ENCODE measurements around the gene SHISAL1.

Gene SHISAL1

GRCh38 chr22:44312766-44313165, at the start of gene SHISAL1:
Gene SHISAL1 (minus strand): TSS chr22:44312951. CDS start chr22:44300945, 12,006 bp downstream.
- DNase-seq, result no peak

- DNase-seq, result no peak
Observed at GRCh38 chr22:44361391-44362126, 48.8 kb upstream of the SHISAL1 start.

GRCh38 chr22:44360668-44361381, 48.1 kb upstream of the SHISAL1 start:
- no peak for DNase-seq

GRCh38 chr22:44360306-44360667, 47.5 kb upstream of the SHISAL1 start:
- DNase-seq, result no peak

GRCh38 chr22:44359496-44360110, 46.9 kb upstream of the SHISAL1 start:
- no peak for DNase-seq

- DNase-seq, result no peak
Observed at GRCh38 chr22:44358709-44359440, 46.1 kb upstream of the SHISAL1 start.

DNA sequence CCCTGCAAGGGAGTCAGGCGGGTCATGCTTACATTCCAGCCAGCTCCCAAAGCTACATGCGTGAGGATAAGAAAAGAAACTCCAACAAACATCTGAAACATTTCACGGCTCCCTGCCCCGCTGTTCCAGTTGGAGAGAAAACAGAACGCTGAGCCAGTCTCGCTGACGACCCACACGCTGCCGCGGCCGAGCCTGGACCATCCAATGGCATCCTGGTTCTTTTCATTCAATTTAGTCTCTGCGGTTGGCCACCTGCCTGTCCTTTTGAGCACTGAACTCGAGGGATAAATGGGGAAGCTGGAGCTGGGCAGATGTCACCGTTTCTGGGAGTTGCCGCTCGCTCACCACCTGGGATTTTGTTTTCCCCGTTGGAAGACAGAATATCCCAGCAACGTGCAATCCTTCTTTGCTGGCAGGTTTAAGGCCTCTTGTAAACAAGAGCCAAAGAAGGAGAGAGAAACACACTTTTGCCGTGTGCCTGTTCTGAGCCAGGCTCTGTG, 45.3 kb upstream of the SHISAL1 start:
- no peak for DNase-seq

- no peak for DNase-seq
Observed at GRCh38 chr22:44357296-44357965, 44.7 kb upstream of the SHISAL1 start.

DNA sequence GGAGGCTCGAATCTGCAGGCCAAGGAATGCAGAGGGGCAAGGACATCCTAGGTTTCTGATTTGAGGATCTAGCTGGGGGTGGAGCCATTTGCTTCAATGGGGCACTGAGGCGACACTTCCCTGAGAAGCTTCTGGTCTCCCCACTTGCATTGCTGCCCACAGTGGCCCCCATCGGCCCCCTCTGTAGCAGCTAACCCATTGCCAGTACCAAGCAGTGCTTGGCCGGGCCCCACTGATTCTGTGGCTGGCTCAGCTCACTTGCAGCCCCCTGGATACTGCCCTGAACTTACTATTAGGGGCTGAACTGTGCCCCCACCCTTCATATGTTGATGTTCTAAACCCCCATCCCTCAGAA, 42.9 kb upstream of the SHISAL1 start:
- DNase-seq, result no peak

GRCh38 chr22:44354288-44354687, 41.5 kb upstream of the SHISAL1 start:
- DNase-seq, result no peak

DNA sequence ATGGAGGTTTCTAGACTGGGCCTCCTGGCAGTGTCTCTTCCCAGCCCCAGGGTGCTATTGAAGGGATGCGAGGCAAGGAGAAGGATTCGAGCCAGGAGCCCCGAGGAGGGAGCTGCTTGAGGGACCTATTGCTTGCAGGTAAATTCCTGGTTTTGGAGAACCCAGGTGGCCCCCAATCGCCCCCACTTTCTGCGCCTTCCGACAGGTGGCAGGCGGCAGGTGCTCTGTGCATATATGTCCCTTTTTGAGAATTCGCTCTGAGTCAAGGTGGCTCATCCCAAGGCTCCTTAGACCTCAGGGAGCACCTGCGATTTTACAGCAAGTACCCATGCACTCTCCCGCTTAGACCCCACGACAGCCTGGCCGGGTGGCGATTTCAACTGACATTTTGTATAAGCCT, 40.3 kb upstream of the SHISAL1 start:
- DNase-seq, result no peak

GRCh38 chr22:44352378-44353035, 39.8 kb upstream of the SHISAL1 start:
- DNase-seq, result no peak

GRCh38 chr22:44351685-44352377, 39.1 kb upstream of the SHISAL1 start:
- no peak for DNase-seq

GRCh38 chr22:44351037-44351436, 38.3 kb upstream of the SHISAL1 start:
- DNase-seq, result no peak

DNA sequence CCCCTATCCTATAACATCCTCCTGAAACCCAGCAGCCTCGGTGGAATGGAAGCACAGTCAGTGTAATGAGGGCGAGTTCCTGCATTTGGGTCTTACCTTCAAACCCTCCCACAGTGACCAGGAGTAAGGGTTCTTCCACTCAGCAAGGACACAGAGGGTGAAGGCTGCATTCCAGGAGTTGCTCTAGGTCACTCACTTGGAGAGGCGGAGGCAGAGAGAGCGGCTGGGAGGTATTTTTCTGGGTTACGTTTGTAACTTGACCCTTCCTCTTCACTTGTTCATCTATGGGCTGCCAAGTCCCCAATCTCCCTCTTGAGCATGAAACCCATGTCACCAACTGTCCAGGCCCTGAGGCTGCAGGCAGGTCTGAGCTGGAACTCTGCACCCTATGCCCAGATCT, 36.8 kb upstream of the SHISAL1 start:
- no peak for DNase-seq

GRCh38 chr22:44348971-44349560, 36.3 kb upstream of the SHISAL1 start:
- no peak for DNase-seq

DNA sequence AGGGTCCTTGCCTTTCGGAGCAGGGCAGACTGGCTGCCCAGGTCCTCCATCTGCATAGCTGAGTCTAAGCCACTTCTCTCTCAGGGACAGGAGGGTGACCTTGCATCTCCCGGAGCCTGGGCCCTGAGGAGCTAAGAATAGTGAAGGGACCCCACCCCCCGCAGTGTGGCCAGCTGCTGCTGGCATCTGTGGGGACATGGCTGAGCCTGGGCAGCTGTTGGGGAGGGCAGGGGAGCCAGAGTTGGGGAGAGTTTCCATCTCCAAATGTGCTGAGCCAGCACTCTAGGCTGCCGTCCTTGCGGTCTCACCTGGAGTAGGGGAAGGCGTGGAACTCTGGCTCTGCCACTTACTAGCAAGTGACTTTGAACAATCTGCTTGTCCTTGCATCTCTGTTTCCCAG, 34.8 kb upstream of the SHISAL1 start:
- no peak for DNase-seq

- no peak for DNase-seq
Observed at GRCh38 chr22:44347080-44347479, 34.3 kb upstream of the SHISAL1 start.

DNA sequence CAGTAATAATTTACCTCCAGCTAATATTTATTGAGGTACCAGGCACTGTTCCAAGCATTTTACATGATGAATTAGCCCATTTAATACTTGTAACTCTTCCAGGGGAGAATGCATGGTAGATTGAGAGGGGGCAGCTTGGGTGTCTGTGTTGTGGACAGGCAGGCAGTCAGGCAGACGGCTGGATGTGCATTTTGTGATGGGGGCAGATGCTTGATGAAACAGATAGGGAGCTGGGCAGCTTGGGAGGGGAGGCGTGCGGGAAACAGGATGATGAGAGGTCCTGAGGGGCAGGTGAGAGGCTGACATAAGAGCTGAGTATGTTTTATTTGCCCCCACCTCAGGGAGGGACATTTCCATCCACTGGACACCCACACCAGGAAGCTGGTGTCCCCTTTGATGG, 33.1 kb upstream of the SHISAL1 start:
- no peak for DNase-seq

GRCh38 chr22:44344407-44344806, 31.7 kb upstream of the SHISAL1 start:
- DNase-seq, result no peak

DNA sequence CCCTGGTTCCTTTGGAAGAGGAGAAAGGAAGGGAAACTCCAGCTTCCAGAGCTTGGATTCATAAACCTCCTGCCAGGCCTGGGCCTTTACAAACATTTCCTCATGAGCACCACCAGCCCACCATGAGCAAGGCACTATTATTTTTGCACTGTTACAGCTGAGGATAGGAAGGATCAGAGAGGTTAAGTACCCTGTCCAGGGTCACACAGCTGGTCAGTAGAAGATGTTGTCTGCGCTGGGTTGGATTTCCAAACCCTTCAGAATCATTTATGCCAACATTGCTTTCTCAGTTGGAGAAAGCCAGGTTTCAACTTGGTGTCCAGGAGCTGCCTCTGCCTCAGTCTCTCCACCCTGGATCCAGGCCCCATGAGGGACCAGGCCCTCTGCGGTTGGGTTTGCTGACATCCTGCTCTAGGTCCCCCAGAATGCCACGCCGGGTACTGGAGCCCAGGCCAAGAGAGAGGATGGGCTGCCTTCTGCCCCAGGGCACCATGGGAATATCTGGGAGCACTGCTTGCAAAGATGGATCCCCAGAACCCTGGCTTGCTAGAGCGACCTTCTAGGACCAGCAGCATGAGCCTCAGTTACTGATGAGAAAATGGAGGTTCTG, 29.7 kb upstream of the SHISAL1 start:
- no peak for DNase-seq

Data from activated CD4-positive, alpha-beta T cell treated with anti-CD3 and anti-CD28 coated beads for 1 hour (primary cell).